SK-N-MC (cell line): ENCODE measurements around the gene ITPR2.
"Not testable (repeated sequence)": the region's sequence is repeated elsewhere in the genome, so short reads cannot be mapped to it uniquely, and the experiment has no call there.

Source experiments
- DNase-seq: peaks from one replicate; pipeline ENCODE4 v3.0.0-alpha.2; 2011; ENCODE audit warnings: low read depth, low spot score
- H3K27ac ChIP-seq: fragments of 200-600 bp; sonication (generic); 2 replicates; pipeline ENCODE4 v1.5.1; 2016; ENCODE audit warnings: mixed run types
- H3K36me3 ChIP-seq: fragments of 200-600 bp; sonication (generic); 2 replicates; pipeline ENCODE4 v1.6.1; 2017; ENCODE audit warnings: antibody characterized with exemption, low read length, mixed read lengths; ENCODE audit not compliant: insufficient read depth
- H3K4me3 ChIP-seq: fragments of 200-600 bp; sonication (generic); 2 replicates; pipeline ENCODE4 v1.5.1; 2016
- H3K9ac ChIP-seq: fragments of 200-600 bp; sonication (generic); 2 replicates; pipeline ENCODE4 v1.8.0; 2017; ENCODE audit warnings: mixed run types, mixed read lengths; ENCODE audit not compliant: insufficient read length
- H3K9me3 ChIP-seq: fragments of 200-600 bp; sonication (generic); 2 replicates; pipeline ENCODE4 v1.6.1; 2017; ENCODE audit warnings: low read depth, mild to moderate bottlenecking, antibody characterized with exemption, low read length, moderate library complexity, mixed read lengths
- EZH2 ChIP-seq: fragments of 200-600 bp; sonication (generic); IDR thresholded peaks from one replicate; pipeline ENCODE4 v1.6.1; 2017; ENCODE audit warnings: antibody characterized with exemption
- FOXP2 ChIP-seq: optimal IDR thresholded peaks from 2 replicates; pipeline ENCODE3; 2011; ENCODE audit warnings: mild to moderate bottlenecking, moderate library complexity; ENCODE audit not compliant: insufficient read depth; ENCODE audit errors: extremely low read length, control extremely low read depth
- POLR2AphosphoS5 ChIP-seq: IDR thresholded peaks from 2 replicates; pipeline ENCODE4 v1.6.1; 2012; ENCODE audit warnings: mild to moderate bottlenecking, low read depth, low read length, borderline replicate concordance

Gene ITPR2

GRCh38 chr12:26791301-26791791 is 41.6 kb downstream of the ITPR2 start:
- H3K36me3 ChIP-seq: no peaks in the 10 kb centered on the region
- no peak overlapping the region for H3K9ac ChIP-seq
- no peak overlapping the region for H3K4me3 ChIP-seq
- DNase-seq: no peak
- TF ChIP-seq POLR2AphosphoS5 (no peak), EZH2 (no peak), FOXP2 (no peak)
- no peak overlapping the region for H3K27ac ChIP-seq
- no peaks in the 10 kb centered on the region for H3K9me3 ChIP-seq

GRCh38 chr12:26790645-26790994 is 42.4 kb downstream of the ITPR2 start:
- TF ChIP-seq FOXP2 (no peak), EZH2 (no peak), POLR2AphosphoS5 (no peak)
- DNase-seq: no peak
- Histone ChIP-seq H3K9ac (no peak overlapping the region), H3K36me3 (no peaks in the 10 kb centered on the region), H3K4me3 (no peak overlapping the region), H3K27ac (no peak overlapping the region), H3K9me3 (no peaks in the 10 kb centered on the region)

- Histone ChIP-seq H3K27ac (no peak overlapping the region), H3K4me3 (no peak overlapping the region), H3K9me3 (no peaks in the 10 kb centered on the region), H3K9ac (no peak overlapping the region), H3K36me3 (no peaks in the 10 kb centered on the region)
- TF ChIP-seq EZH2 (no peak), POLR2AphosphoS5 (no peak), FOXP2 (no peak)
- DNase-seq: no peak
Observed at GRCh38 chr12:26789731-26790644, 43.0 kb downstream of the ITPR2 start.

GRCh38 chr12:26786865-26787514 is 46.0 kb downstream of the ITPR2 start:
- no peak overlapping the region for H3K4me3 ChIP-seq
- no peak overlapping the region for H3K9ac ChIP-seq
- no peak overlapping the region for H3K27ac ChIP-seq
- DNase-seq: no peak
- TF ChIP-seq EZH2 (no peak), FOXP2 (no peak), POLR2AphosphoS5 (no peak)
- H3K36me3 ChIP-seq: no peaks in the 10 kb centered on the region
- H3K9me3 ChIP-seq: no peaks in the 10 kb centered on the region

- H3K36me3 ChIP-seq: no peaks in the 10 kb centered on the region
- no peaks in the 10 kb centered on the region for H3K9me3 ChIP-seq
- no peak for DNase-seq
- H3K4me3 ChIP-seq: no peak overlapping the region
- H3K27ac ChIP-seq: no peak overlapping the region
- H3K9ac ChIP-seq: no peak overlapping the region
- TF ChIP-seq POLR2AphosphoS5: no peak
- TF ChIP-seq EZH2: no peak
- no peak for TF ChIP-seq FOXP2
Observed at GRCh38 chr12:26786491-26786864, 46.5 kb downstream of the ITPR2 start.

- not testable (repeated sequence) for H3K27ac ChIP-seq, DNase-seq, H3K4me3 ChIP-seq, H3K9ac ChIP-seq, H3K9me3 ChIP-seq, H3K36me3 ChIP-seq
Observed at GRCh38 chr12:26783816-26784379, 49.1 kb downstream of the ITPR2 start.

GRCh38 chr12:26783131-26783526 is 49.9 kb downstream of the ITPR2 start:
- Histone ChIP-seq H3K9me3 (no peaks in the 10 kb centered on the region), H3K36me3 (no peaks in the 10 kb centered on the region), H3K9ac (no peak overlapping the region), H3K27ac (no peak overlapping the region), H3K4me3 (no peak overlapping the region)
- no peak for DNase-seq
- no peak for TF ChIP-seq POLR2AphosphoS5
- no peak for TF ChIP-seq EZH2
- no peak for TF ChIP-seq FOXP2

- no peak overlapping the region for H3K9ac ChIP-seq
- DNase-seq: no peak
- H3K27ac ChIP-seq: no peak overlapping the region
- no peak overlapping the region for H3K4me3 ChIP-seq
- no peaks in the 10 kb centered on the region for H3K9me3 ChIP-seq
- TF ChIP-seq FOXP2 (no peak), POLR2AphosphoS5 (no peak), EZH2 (no peak)
- no peaks in the 10 kb centered on the region for H3K36me3 ChIP-seq
Observed at GRCh38 chr12:26782372-26783130, 50.4 kb downstream of the ITPR2 start.

- not testable (repeated sequence) for H3K36me3 ChIP-seq, H3K9ac ChIP-seq, H3K4me3 ChIP-seq, H3K9me3 ChIP-seq, DNase-seq, H3K27ac ChIP-seq
Observed at GRCh38 chr12:26780656-26781055, 52.3 kb downstream of the ITPR2 start.

- H3K9ac ChIP-seq, H3K36me3 ChIP-seq: not testable (repeated sequence)
Observed at GRCh38 chr12:26778173-26778775, 54.7 kb downstream of the ITPR2 start.

More at GRCh38 chr12:26778173-26778775, 54.7 kb downstream of the ITPR2 start:
- DNase-seq, H3K4me3 ChIP-seq, H3K9me3 ChIP-seq, H3K27ac ChIP-seq: not testable (repeated sequence)
